T-helper 2 cell treated with Interferon-gamma antibody and Interleukin-4, amounts not matched to agents 100 ng/mL and 5 ng/mL, for 36 hours (primary cell): Measurements from ENCODE around the gene HDAC4. TPM values are rescaled to one million over a fixed set of nuclear protein-coding genes. Genes with fewer than 3 reads are reported as not detected.

Experiments used
- intact Hi-C: fragments of 100-400 bp; cut with micrococcal nuclease; formaldehyde crosslinking; loops from one replicate; pipeline ENCODE4 v1.15.1; 2023
- total RNA-seq: library from RNA; stranded (reverse); gene quantifications from 2 replicates; pipeline ENCODE4 v1.2.3, GENCODE V29; 2022

Gene HDAC4
- total RNA-seq, 1 donor from 2014 or later: 52.0 TPM

DNA sequence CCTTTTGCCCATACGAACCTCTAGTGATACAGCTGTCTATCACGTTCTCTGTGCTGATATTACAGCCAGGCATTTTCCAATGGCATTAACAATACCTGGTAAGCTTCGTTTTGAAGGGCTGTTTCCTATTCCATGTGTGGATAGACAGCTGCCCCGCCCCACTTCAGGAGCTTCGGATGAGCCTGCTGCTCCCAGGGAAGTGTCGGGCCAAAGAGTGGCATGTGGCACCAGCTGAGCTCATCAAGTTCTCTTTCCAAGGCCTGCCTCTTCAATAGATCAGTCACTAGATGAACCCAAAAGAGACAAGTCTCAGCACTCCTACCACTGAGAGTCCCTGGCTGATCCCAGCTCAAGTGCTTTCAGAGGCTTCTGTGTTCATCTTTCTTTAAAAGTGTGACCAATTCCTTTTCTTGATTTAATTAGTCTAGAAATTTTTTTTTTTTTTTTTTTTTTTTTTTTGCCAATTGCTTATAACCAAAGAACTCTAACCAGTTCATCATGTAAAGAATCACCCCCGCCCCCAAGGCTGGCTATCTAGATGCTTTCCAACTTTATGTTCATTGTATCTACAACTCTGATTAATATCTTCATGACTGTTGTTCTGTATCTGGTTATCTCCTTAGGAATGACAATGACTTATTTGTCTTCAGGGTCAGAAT, 46.6 kb downstream of the HDAC4 start:
- intact Hi-C loops: no loop called here

DNA sequence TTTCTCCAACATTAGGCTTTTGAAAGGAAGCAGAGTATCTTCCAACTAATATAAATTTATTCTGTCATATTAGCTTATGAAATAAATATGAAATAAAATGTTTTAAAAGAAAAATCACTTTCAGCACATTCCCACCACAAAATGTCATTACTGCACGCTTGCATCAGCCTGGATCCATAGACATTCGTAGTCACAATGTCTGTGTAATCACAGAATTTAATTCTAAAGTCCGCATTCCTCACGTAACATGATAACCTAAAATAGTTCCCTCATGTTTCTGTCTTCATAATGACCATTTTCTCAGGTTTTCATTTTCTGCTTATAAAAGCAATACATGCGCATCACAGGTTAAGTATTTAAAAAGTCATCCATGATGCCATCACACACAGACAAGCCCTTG, 47.1 kb downstream of the HDAC4 start:
- intact Hi-C loops: no loop called here

DNA sequence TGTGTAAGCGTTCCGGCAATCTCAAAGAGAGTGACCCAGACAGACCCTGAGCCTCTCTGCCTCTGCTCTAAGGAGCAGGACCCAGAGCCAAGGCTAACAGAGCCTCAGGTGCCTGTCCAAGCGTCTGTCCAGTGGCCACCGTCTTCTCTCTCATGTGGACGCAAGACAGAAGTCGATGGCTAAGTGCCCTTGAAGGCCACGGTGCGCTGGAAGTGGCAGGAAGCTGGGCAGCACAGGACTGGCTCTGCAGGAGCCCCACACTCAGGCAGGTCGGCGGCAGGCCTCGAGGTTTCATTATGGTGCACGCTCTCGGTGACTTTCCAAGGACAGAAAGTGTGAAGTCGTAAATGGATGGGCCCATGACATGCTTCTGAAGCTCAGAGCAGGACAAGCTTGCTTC, 49.1 kb downstream of the HDAC4 start:
- intact Hi-C loops: no loop called here

DNA sequence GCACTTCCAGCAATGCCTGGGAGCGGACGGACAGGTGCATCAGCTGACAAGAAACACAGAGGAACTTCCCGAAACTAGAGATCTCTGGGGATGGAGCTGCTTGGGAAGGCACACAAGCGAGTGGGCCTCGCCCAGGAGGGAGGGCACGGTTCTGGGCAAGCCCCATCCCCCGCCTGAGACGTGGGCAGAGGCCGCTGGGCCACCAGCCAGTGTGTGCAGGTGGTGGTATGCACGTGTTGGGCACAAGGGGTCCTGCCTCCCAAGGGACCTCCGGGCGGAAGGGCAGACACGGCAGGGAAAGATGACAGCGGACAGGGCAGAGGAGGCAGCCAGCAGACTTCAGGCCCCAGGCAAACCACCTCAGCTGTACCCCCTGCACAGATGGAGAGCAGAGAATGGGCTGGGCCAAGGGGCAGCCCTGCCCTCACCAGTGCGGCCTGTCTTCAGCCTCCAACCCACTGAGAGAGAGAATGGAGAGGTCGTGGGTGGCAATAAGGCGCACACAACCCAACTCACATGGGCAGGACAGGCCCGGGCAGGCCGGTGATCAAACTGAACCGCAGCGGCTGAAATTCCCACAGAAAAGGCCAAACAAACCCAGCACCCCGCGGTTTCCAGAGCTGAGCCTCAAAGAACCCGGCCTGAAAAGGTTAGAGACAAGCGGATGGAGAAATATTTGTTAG, 51.2 kb downstream of the HDAC4 start:
- intact Hi-C loops: no loop called here

DNA sequence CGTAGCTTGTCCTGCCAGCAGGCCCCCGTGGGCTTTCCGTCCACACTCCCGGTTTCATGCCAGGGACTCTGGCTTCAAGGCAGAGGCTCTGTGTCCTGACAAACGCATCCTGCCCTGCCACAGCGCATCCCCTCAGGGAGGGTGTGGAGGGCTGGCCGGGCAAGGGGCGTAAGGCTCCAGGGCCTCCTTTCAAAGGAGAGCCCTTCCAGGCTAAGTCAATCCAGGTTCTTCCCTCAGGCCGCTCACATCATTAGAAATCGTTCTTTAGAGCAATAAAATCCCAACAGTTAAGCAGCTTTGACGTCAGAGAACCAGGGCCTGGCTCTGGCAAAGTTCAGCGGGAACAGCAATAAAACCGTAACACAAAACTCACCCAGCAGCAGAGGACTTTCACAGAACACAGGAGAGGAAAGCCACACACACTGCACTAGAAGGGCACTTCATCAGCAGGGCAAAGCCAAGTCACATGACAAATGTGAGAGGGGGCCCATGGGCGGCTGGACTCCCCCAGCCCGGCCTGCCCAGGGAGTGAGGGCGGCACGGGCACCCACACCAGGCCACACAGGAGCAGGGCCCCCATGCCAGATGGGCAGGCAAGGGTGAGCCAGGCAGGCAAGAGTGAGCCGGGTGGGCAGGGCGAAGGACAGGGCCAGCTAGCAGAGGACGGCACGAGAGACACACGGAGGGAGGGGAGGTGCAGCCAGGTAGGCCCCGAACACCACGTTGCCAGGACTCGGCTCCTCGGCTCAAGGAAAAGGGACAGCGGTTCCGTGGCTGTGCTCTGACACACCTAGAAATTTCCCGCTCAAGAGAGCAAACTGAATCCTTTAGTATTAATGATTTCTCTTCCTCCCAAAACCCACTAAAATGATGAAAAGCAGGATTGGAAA, 52.0 kb downstream of the HDAC4 start:
- intact Hi-C loops: no loop called here

DNA sequence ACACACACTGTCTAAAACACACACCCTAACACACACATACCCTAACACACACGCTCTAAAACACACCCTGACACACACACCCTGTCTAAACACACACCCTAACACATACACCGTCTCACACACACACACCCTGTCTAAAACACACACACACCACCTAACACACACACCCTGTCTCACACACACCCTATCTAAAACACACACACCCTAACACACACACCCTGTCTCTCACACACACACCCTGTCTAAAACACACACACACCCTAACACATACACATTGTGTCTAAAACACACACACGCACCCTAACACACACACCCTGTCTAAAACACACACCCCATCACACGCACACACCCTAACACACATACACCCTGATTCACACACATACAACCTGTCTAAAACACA, 54.1 kb downstream of the HDAC4 start:
- intact Hi-C loops: no loop called here

DNA sequence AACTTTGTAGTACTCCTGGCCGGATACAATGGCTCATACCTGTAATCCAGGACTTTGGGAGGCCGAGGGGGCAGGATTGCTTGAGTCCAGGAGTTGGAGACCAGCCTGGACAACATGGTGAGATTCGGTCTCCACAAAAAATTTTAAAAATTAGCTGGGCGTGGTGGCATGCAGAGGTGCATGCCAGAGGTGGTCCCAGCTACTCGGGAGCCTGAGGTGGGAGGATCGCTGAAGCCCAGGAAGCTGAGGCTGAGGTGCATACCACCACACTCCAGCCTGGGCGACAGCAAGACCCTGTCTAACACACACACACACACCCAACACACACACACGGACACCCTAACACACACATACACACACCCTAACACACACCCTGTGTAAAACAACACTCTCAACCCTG, 55.6 kb downstream of the HDAC4 start:
- intact Hi-C loops: no loop called here

DNA sequence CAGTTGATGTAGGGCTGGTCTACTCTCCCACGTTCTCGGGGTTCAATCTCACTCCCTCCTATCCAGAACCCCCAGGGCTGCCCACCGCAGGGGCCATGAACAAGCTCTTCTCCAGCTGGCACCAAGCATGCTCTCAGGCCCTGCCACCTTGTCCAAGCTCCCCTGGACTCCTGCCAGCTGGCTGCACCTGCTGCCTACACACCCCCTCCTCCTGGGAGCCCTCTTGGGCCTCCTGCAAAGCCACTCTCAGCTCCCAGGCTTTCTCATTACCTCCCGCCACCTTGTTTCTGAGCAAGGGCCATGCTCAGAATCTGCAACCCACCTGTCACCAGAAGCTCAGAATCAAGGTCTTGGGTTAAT, 56.0 kb downstream of the HDAC4 start:
- intact Hi-C loops: no loop called here

DNA sequence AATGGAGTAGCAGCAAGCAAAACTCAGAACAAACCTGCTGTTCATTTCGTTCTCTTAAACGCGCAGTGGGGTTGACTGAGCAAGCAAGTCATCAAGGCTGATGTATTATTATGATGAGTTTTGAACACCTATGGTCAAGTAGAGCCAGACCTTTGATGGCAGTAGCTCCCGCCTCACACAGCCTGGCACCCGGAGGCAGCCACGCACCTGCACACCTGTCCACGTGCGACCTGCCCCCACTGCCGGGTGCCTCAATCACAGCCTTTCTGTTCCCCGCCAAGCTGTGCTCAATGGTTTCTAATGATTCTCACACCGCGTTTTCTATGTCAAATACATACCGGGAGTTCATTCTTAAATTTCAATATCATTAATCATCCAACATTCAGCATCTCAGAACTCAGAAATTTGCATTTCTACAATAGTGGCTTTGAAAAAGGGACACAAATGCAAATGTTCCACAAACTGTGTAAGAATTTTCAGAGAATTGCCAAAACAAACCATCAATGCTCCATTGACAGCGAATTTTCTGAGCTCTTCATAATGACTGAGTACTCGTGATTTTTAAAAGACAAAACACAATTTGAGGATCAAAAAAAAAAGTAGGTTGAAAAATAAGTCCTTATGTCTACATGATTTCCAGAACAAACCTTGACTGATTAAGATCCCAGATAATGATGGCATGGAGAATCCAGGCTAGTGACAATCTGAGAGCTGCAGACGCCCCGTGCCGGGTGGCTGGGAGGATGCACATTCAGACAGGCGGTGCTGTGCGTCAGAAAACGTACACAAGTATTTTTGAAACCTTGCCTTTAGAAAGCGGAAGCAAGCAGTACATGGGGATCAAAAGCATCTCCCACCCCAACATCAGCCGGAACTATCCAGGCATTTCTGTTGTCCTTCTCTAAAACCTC, 56.6 kb downstream of the HDAC4 start:
- intact Hi-C loops: no loop called here

DNA sequence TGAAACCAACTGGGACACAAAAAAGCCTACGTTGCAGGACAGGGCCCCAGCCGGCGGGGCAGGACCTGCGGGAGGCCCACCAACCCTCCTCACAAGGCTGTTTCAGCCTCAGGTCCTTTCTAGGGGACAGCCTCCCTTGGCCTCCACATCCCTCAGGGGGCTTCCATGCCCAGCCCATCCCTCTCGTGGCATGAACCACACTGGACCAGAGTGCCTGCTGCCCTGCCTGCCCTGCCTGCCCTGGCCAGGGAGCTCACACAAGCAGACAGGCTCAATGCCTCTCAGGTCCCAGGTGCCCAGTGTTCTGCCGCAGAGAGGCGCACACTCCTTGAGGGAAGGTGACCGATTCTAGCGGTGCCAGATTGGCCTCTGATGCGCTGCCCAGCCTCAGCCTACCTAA, 57.4 kb downstream of the HDAC4 start:
- intact Hi-C loops: no loop called here

DNA sequence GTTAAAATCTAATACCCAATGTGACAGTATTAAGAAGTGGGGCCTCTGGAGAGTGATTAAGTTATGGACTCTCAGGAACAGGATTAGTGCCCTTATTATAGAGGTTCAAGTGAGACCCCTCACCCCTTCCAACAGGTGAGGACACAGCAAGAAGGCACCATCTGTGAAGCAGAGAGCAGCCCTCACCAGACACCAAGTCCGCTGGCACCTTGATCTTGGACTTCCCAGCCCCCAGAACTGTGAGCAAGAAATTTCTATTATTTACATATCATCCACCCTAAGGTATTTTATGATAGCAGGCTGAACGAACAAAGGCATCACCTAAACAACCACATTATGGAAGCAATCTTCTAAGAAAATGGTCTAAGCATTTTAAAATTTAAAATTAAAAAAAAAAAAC, 59.0 kb downstream of the HDAC4 start:
- intact Hi-C loops: no loop called here

DNA sequence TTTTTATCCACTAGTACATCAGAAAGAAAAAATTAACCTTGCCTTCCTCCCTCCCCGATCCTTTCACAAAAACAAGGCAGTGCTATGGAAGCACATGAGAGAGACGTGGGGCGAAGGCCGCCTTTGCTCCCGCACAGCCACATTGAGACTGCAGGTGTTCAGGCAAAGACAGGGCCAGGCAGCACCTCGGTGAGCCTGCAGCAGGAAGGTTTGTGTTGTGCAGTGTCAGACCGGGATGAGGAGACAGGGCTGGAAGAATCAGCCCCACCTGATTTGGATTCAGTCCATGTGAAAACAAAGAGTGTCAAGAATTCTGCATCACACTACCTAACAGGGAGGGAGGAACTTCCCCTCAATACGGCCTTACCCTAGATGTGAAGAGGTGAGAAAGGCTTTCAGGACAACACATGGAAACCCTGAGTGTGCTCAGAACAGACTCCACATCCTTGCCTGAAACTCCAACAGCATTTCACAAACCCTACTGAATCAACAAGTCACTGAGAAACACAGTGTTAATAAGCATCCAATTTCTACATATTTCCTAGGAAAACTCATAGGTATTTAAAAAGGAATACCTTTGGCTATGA, 59.6 kb downstream of the HDAC4 start:
- intact Hi-C loops: no loop called here

DNA sequence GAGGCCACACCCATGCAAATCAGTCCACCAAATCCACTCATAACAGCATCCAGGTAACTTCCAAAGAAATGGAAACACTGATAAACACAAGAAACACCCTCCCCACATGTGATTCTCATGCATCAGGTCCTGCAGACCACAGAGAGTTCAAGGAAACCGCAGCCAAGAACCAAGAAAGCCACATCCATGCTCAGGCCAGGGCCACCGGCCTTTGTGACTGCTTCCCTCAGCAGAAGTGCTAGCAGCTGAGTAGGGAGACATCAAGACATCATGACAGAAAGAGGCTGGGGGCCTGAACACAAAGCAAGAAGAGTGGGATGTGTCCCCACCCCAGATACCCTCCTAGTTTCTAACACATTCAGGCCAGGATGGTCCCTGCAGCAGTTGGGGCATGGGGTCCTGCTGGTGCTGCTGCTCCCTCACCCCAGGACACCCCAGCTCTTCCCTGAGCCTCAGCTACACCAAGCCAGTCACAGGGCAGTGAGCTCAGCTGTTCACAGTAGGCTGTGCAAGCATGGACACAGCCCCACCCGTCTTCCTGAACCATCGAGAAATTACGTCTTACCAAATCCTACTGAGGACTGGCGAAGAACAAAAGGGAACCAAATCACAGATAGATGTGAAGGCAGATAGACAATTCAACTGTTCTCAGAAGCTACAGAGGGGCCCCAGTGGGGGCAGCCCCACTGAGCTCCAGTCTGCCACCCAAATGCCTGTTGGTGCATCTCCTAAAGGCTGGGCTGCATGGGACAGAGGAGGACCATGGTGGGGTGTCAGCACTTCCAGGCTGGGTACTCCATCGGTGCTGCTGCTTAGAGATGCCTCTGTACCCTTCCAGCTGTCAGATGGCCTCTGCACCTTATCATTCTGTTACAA, 60.9 kb downstream of the HDAC4 start:
- intact Hi-C loops: no loop called here

DNA sequence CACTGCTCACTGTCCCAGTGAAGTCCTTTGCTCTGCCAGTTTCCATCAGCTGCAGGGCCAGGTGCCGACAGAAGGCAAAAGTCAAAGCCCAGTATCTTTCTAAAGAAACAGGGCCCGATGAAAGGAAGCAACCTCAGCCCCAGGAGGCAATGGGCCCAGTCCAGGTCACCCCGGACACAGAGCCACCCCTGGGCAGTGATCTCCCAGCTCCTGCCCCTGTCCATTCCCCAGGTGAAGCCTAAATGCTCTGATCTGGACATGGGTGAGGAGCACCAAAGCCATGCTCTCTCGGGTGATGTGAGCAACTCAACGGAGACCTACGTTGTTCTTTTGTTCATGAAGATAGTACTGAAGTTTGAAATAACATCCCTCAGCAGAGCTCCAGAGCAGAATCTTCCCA, 61.6 kb downstream of the HDAC4 start:
- intact Hi-C loops: no loop called here

DNA sequence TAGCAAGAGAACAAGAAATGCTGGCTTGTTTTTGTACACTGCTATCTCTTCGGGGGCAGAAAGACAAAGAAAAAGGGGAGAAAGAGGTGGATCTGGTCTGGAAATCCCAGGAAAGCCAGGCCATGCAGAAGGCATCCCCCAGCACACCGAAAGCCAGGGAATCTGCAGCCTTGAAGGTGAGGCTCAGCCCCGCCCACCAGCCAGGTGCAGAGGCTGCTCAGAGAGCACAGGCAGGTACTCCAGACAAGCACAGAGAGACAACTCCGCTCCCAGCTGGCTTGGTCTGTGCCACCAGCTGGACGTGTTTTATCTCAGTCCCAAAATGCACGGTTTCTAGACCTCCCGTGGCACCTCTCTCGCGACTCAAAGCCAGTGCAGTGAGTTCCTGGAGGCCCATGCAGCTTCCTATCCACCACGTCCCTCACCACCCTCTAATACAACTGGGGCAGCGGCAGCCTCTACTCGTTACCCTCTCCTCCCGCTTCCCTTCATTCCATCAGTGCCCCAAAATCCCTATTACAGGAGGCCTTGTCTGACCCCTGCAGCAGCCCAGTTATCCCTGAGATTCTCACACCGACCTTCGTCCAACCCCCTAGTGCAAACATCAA, 62.8 kb downstream of the HDAC4 start:
- intact Hi-C loops: no loop called here

DNA sequence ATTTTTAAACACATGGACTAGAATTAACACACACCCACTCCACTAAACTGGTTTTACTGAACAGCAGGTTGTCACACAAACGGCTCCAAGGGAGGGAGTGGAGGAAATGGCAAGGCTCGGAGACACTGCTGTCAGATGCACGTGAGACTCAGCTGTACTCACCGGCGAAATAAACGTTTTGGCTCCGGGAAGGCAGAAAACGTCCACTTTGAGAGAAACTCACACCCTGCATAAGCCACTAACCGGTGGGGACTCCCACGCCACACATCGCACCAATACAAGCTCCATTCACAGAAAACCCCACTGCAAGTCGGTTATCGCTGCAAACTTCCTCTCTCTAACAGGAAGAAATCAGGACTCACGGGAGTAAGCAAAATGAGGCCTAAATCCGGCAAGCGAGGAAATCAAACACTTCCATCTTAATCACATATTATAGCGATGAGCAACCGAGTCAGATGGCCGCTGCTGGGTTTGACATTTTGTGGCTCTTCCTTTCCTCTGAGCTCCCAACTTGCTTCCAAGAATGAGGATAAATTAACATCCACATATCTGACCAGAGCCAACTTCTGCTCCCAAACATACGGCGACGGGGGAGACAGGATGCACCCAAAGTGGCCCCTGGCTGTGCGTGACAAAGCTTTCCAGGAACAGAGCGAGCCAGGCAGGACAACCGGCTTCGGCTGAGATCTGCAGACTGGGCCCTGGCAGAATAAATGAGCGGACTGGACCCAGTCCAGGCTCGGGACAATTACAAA, 63.5 kb downstream of the HDAC4 start:
- intact Hi-C loops: no loop called here

DNA sequence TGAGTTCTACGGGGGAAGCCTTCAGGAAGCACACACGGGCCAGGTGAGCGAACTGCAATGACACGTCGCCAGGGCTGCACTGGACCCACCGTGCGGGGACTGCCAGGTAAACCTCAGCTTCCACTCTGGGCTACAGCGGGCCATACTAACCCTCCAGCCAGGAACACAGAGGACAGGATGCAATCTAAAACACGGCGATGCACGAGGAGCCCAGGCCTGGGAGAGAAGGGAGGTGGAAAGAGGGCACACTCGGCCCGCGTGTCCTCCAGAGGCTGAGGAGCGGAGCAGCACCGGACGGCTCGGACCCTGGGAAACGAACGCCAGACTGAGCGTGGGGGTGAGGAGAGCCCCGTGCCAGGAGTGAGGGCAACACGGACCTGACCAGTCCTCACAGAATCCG, 69.3 kb downstream of the HDAC4 start:
- intact Hi-C loops: no loop called here

DNA sequence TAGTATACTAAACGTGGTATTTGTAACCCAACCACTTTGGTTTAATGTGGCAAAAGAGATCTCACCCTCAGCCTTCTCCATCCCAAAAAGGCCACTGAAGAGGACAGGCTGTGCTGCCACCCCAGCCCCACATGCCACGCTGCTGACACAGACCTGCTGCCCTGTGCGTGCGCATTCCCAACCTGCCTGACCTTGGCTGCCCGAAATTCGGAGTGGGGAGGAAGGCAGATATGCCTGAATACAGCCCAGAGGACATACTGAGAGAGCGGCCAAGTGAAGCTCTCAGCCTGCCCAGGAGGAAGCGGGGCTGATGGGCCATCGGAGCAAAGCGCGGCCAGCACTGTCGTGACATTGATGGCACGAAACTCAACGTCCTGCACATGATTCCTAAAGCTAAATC, 70.0 kb downstream of the HDAC4 start:
- intact Hi-C loops: no loop called here
